Loucy (cell line): Measurements from ENCODE around the gene SLIT1.

Source experiments
- CTCF ChIP-seq: fragments of 200-600 bp; sonication (generic); conservative IDR thresholded peaks from 2 replicates; pipeline ENCODE4 v1.5.1; 2014; ENCODE audit warnings: mild to moderate bottlenecking, antibody characterized with exemption, low read length
- EZH2phosphoT487 ChIP-seq: fragments of 200-600 bp; IDR thresholded peaks from 2 replicates; pipeline ENCODE4 v1.6.1; 2018; ENCODE audit warnings: antibody characterized with exemption, mild to moderate bottlenecking, moderate library complexity, borderline replicate concordance

- no peak for TF ChIP-seq CTCF
- TF ChIP-seq EZH2phosphoT487, result no peak
Observed at GRCh38 chr10:97058521-97058920, 127.2 kb downstream of the SLIT1 start.
